ENCODE data around the gene USP40.

USP40 gene

GRCh38 chr2:233468047-233468740, 98.4 kb downstream of the USP40 start:
- TF ChIP-seq ZFX (IDR thresholded peaks at IDR 0.05) (no peak), CTCF (conservative IDR thresholded peaks at IDR 0.05) (no peak)
- no peak overlapping the region for H3K27ac ChIP-seq

- H3K27ac ChIP-seq, result no peak overlapping the region
- TF ChIP-seq CTCF (conservative IDR thresholded peaks at IDR 0.05) (no peak), ZFX (IDR thresholded peaks at IDR 0.05) (no peak)
Measured at GRCh38 chr2:233466991-233467603, 99.5 kb downstream of the USP40 start.

GRCh38 chr2:233464531-233465240, 101.9 kb downstream of the USP40 start:
- H3K27ac ChIP-seq, result no peak overlapping the region
- TF ChIP-seq ZFX (IDR thresholded peaks at IDR 0.05) (no peak), CTCF (conservative IDR thresholded peaks at IDR 0.05) (no peak)

GRCh38 chr2:233464056-233464455, 102.5 kb downstream of the USP40 start:
- TF ChIP-seq ZFX (IDR thresholded peaks at IDR 0.05), result no peak
- no peak for TF ChIP-seq CTCF (conservative IDR thresholded peaks at IDR 0.05)
- no peak overlapping the region for H3K27ac ChIP-seq

GRCh38 chr2:233463586-233463985, 103.0 kb downstream of the USP40 start:
- TF ChIP-seq CTCF (conservative IDR thresholded peaks at IDR 0.05) (no peak), ZFX (IDR thresholded peaks at IDR 0.05) (no peak)
- H3K27ac ChIP-seq, result no peak overlapping the region

- no peak for TF ChIP-seq ZFX (IDR thresholded peaks at IDR 0.05)
- no peak for TF ChIP-seq CTCF (conservative IDR thresholded peaks at IDR 0.05)
- no peak overlapping the region for H3K27ac ChIP-seq
Measured at GRCh38 chr2:233462826-233463470, 103.6 kb downstream of the USP40 start.

Measured in C4-2B (cell line).